Measurements from ENCODE around the gene HTR2B.
"Not testable (repeated sequence)": the region's sequence is repeated elsewhere in the genome, so short reads cannot be mapped to it uniquely, and the experiment has no call there.

Gene HTR2B

DNA sequence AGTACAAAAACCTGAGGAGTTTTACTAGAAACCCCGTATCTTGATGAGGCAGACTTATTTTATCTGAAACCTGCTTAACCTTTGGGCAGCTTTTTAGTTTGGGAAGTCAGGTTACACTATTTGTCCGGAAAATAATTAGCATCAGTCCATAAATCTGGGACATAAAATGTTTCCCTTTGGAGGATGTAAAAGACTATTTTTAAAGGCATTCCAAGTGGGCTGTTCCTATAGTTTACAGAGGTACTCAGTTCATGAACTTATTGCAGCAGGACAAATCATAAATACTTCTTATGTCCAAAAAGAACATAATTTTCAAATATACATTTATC lies 6.3 kb downstream of the HTR2B start:
- Histone ChIP-seq H3K27ac (ENCODE audit: low read length) (no peak overlapping the region), H3K27me3 (ENCODE audit: control insufficient read depth, insufficient read depth, low read length) (no peaks in the 10 kb centered on the region), H3K4me1 (ENCODE audit: control insufficient read depth, insufficient read depth, low read length) (peaks cover 3% of the 10 kb centered on the region; the same call in 1 of the 2 replicates), H3K36me3 (ENCODE audit: control insufficient read depth, insufficient read depth, low read length) (no peaks in the 10 kb centered on the region), H3K9me3 (ENCODE audit: control insufficient read depth, insufficient read depth, low read length) (no peaks in the 10 kb centered on the region), H3K4me3 (ENCODE audit: low read length) (no peak overlapping the region)
- DNase-seq (ENCODE audit: low read depth, low spot score), result no peak
- WGBS (ENCODE audit: insufficient coverage, insufficient read length), result no CpG with 5 or more reads among the region's 2 CpGs

DNA sequence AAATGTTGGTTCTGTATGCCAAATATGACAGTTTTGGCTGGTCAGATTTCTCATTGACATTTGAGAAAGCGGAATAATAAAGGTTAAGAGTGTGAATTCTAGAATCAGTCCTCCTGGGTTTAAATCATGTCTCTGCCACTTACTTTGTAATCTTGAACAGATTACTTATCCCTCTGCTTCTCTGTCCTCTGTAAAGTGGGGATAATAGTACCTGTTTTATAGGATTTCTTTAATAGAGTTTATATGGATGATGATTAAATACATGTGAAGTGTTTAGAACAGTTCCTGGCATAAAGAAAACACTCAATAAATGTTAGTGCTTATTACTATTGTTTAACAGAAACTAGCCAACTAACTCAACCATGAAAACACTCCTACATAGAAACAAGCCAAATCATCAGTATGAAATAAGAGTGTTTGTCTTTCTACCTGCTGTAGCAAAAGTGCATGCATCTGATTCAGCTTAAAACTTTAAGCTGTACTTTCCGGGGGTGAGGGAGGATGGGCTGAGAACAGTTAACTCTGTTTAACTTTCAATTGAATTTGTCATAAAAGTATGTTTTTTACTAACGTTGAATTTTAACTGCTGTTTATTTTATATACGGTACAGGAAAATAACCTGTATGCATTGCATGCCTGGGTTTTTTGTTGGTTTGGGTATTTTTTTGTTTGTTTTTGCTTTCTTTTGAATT lies 6.8 kb downstream of the HTR2B start:
- no CpG with 5 or more reads among the region's 4 CpGs for WGBS (ENCODE audit: insufficient coverage, insufficient read length)
- no peak overlapping the region for H3K27ac ChIP-seq (ENCODE audit: low read length)
- H3K9me3 ChIP-seq (ENCODE audit: control insufficient read depth, insufficient read depth, low read length), result no peaks in the 10 kb centered on the region
- no peaks in the 10 kb centered on the region for H3K4me1 ChIP-seq (ENCODE audit: control insufficient read depth, insufficient read depth, low read length)
- DNase-seq (ENCODE audit: low read depth, low spot score), result no peak
- no peaks in the 10 kb centered on the region for H3K27me3 ChIP-seq (ENCODE audit: control insufficient read depth, insufficient read depth, low read length)
- no peak overlapping the region for H3K4me3 ChIP-seq (ENCODE audit: low read length)
- H3K36me3 ChIP-seq (ENCODE audit: control insufficient read depth, insufficient read depth, low read length), result no peaks in the 10 kb centered on the region

DNA sequence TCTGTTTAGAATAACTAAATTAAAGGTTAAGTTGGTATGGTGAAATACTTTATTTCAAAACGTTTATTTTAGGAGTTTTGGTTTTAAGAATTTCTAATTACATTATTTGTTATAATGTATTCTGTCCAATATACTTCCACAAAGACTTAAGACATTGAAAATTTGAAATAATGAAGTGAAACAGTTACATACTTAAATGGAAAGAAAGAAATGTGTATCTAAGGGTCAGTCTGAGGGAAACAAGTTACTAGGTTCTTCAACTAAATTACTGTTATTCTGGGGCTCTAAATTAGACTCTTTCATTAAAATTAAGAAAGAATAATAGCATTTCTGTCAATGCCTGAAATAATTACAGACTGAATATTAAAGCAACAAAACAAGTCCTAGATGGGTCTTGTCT lies 7.7 kb downstream of the HTR2B start:
- WGBS (ENCODE audit: insufficient coverage, insufficient read length), result 100% methylated on average over 1 of the region's 1 CpG
- Histone ChIP-seq H3K27me3 (ENCODE audit: control insufficient read depth, insufficient read depth, low read length) (no peaks in the 10 kb centered on the region), H3K4me1 (ENCODE audit: control insufficient read depth, insufficient read depth, low read length) (no peaks in the 10 kb centered on the region), H3K4me3 (ENCODE audit: low read length) (no peak overlapping the region), H3K9me3 (ENCODE audit: control insufficient read depth, insufficient read depth, low read length) (no peaks in the 10 kb centered on the region), H3K36me3 (ENCODE audit: control insufficient read depth, insufficient read depth, low read length) (no peaks in the 10 kb centered on the region), H3K27ac (ENCODE audit: low read length) (no peak overlapping the region)
- DNase-seq (ENCODE audit: low read depth, low spot score), result no peak

DNA sequence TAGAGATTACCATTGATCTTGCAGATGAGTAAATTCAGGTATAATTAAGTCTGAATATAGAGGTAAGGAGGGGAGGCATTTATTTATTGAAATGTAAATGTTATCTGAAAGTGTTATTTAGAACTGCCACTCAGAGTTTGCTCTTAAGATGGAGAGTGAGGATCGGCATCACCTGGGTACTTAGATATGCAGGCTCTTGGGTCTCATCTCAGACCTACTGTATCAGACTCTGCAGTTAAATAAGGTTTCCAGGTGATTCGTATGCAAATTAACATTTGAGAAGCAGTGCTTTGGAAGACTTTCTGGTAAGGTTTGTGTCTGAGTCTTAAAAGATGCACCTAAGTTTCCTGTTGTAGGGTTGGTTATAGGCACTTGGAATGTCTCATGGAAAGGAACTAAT lies 9.2 kb downstream of the HTR2B start:
- H3K9me3 ChIP-seq (ENCODE audit: control insufficient read depth, insufficient read depth, low read length), result no peaks in the 10 kb centered on the region
- no peaks in the 10 kb centered on the region for H3K4me1 ChIP-seq (ENCODE audit: control insufficient read depth, insufficient read depth, low read length)
- WGBS (ENCODE audit: insufficient coverage, insufficient read length), result no CpG with 5 or more reads among the region's 2 CpGs
- no peaks in the 10 kb centered on the region for H3K27me3 ChIP-seq (ENCODE audit: control insufficient read depth, insufficient read depth, low read length)
- H3K27ac ChIP-seq (ENCODE audit: low read length), result no peak overlapping the region
- no peak overlapping the region for H3K4me3 ChIP-seq (ENCODE audit: low read length)
- H3K36me3 ChIP-seq (ENCODE audit: control insufficient read depth, insufficient read depth, low read length), result no peaks in the 10 kb centered on the region
- no peak for DNase-seq (ENCODE audit: low read depth, low spot score)

DNA sequence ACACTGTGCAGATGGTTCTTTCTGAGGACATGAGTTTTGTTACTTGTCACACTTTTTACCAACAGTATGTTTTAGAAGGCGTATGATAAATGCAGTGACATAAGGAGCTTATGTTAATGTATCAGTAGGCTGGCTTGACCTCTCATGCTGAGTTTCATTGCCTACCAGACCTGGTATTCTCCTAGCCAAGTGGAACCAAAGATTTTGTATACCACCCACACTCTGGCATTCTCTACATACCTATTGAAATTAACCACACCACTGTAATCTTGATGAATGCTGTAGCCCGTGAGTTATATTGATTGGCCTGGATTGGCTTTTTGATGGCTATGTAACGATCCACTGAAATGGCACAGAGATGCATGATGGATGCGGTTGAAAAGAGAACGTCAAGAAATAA lies 11.4 kb downstream of the HTR2B start:
- no CpG with 5 or more reads among the region's 5 CpGs for WGBS (ENCODE audit: insufficient coverage, insufficient read length)
- no peak overlapping the region for H3K4me3 ChIP-seq (ENCODE audit: low read length)
- no peaks in the 10 kb centered on the region for H3K27me3 ChIP-seq (ENCODE audit: control insufficient read depth, insufficient read depth, low read length)
- H3K9me3 ChIP-seq (ENCODE audit: control insufficient read depth, insufficient read depth, low read length), result no peaks in the 10 kb centered on the region
- no peaks in the 10 kb centered on the region for H3K4me1 ChIP-seq (ENCODE audit: control insufficient read depth, insufficient read depth, low read length)
- no peak for DNase-seq (ENCODE audit: low read depth, low spot score)
- no peak overlapping the region for H3K27ac ChIP-seq (ENCODE audit: low read length)
- H3K36me3 ChIP-seq (ENCODE audit: control insufficient read depth, insufficient read depth, low read length), result no peaks in the 10 kb centered on the region

DNA sequence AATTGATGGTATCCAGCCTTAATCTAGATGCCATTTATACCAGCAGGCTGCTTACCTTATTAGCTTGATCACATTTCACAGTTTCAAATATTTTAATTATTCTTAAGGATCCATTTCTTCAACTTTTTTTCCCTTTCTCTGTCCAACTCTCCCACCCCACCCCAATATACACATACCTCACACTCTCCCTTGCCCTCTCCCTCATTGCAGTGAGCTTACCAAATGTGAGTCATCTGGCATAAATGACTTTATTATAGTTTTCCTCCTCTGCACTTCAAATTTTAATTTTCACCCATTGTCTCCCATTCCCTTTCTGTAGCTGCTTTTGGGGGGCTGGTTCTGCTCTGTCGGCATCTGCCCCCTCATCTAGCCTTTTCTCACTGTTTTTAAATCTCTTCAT lies 12.9 kb downstream of the HTR2B start:
- no peaks in the 10 kb centered on the region for H3K4me1 ChIP-seq (ENCODE audit: control insufficient read depth, insufficient read depth, low read length)
- DNase-seq (ENCODE audit: low read depth, low spot score), result no peak
- no peaks in the 10 kb centered on the region for H3K36me3 ChIP-seq (ENCODE audit: control insufficient read depth, insufficient read depth, low read length)
- no peak overlapping the region for H3K4me3 ChIP-seq (ENCODE audit: low read length)
- H3K9me3 ChIP-seq (ENCODE audit: control insufficient read depth, insufficient read depth, low read length), result no peaks in the 10 kb centered on the region
- no peak overlapping the region for H3K27ac ChIP-seq (ENCODE audit: low read length)
- no CpG with 5 or more reads among the region's 1 CpG for WGBS (ENCODE audit: insufficient coverage, insufficient read length)
- H3K27me3 ChIP-seq (ENCODE audit: control insufficient read depth, insufficient read depth, low read length), result no peaks in the 10 kb centered on the region

DNA sequence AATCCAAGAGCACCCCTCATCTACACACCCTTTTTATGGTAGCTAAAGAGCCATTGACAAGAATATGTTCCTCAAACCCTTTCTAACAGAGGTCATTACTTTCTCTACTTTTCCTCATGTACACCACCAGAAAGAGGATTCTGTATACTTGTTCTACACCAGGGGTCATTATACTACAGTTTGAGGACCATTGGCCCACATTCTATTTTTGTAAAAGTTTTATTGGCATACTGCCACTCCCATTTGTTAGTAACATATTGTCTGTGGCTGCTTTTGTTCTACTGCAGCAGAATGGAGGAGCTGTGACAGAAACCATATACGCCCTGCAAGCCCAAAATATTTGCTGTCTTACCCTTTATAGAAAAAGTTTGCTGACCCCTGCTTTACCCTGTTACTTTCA lies 14.3 kb downstream of the HTR2B start:
- no peak for DNase-seq (ENCODE audit: low read depth, low spot score)
- no CpG with 5 or more reads among the region's 1 CpG for WGBS (ENCODE audit: insufficient coverage, insufficient read length)
- H3K36me3 ChIP-seq (ENCODE audit: control insufficient read depth, insufficient read depth, low read length), result no peaks in the 10 kb centered on the region

DNA sequence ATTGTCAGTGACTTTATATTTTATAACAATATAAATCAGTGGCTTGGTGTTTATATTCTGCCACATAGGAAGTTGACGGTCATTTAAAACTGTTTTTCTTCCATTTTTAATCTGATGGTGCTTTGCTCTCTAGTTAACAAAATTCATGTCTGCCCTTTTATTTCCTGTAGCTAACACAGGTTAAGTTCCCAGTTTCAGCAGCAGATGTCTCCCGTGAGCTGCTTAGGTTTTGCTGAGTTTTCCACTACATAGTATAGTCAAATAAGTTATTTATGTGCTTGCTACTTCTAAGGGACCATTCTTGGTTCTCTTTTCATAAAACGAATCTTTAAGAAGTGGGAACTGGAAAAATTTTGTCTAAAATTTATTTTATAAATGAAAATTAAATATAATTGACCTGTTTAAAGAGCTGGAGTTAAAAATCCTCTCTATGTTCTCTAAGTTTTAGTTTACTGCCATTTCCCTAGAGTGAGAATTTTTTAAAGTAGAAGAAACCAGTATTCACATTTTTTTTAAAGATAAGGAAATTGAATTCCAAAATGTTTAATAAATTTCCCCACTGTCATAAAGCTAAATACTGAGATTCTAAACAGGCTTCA lies 20.6 kb downstream of the HTR2B start:
- Histone ChIP-seq H3K36me3 (ENCODE audit: control insufficient read depth, insufficient read depth, low read length) (peaks cover 3% of the 10 kb centered on the region; the same call in 1 of the 2 replicates), H3K27ac (ENCODE audit: low read length) (no peak overlapping the region)
- WGBS (ENCODE audit: insufficient coverage, insufficient read length), result no CpG with 5 or more reads among the region's 3 CpGs

More for the DNA sequence above, 14.3 kb downstream of the HTR2B start:
- H3K9me3 ChIP-seq (ENCODE audit: control insufficient read depth, insufficient read depth, low read length), result no peaks in the 10 kb centered on the region
- no peak overlapping the region for H3K27ac ChIP-seq (ENCODE audit: low read length)
- H3K4me1 ChIP-seq (ENCODE audit: control insufficient read depth, insufficient read depth, low read length), result no peaks in the 10 kb centered on the region
- no peak overlapping the region for H3K4me3 ChIP-seq (ENCODE audit: low read length)
- no peaks in the 10 kb centered on the region for H3K27me3 ChIP-seq (ENCODE audit: control insufficient read depth, insufficient read depth, low read length)

DNA sequence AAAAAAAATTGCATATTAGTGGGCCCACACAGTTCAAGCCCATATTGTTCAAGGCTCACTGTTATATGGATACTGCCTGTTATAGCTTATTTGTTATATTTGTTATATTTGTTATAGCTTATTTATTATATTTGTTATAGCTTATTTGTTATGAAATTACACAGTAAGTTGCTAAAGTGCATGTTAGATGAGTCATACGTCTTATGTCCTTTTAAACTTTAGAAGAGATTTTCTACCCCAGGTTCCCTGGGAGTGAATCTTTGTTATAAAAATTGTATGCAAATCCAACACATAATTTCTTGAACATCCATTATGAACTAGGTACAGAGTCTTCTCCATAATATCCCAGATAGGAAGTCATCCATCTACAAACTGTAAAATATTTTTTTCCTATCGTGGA lies 22.1 kb downstream of the HTR2B start:
- Histone ChIP-seq H3K4me3 (ENCODE audit: low read length) (no peak overlapping the region), H3K9me3 (ENCODE audit: control insufficient read depth, insufficient read depth, low read length) (peaks cover 3% of the 10 kb centered on the region), H3K27me3 (ENCODE audit: control insufficient read depth, insufficient read depth, low read length) (no peaks in the 10 kb centered on the region), H3K4me1 (ENCODE audit: control insufficient read depth, insufficient read depth, low read length) (no peaks in the 10 kb centered on the region), H3K36me3 (ENCODE audit: control insufficient read depth, insufficient read depth, low read length) (peaks cover 3% of the 10 kb centered on the region; the same call in 1 of the 2 replicates), H3K27ac (ENCODE audit: low read length) (no peak overlapping the region)
- no peak for DNase-seq (ENCODE audit: low read depth, low spot score)
- WGBS (ENCODE audit: insufficient coverage, insufficient read length), result no CpG with 5 or more reads among the region's 2 CpGs

More for the DNA sequence above, 20.6 kb downstream of the HTR2B start:
- Histone ChIP-seq H3K4me3 (ENCODE audit: low read length) (no peak overlapping the region), H3K9me3 (ENCODE audit: control insufficient read depth, insufficient read depth, low read length) (peaks cover 3% of the 10 kb centered on the region), H3K4me1 (ENCODE audit: control insufficient read depth, insufficient read depth, low read length) (no peaks in the 10 kb centered on the region), H3K27me3 (ENCODE audit: control insufficient read depth, insufficient read depth, low read length) (no peaks in the 10 kb centered on the region)
- no peak for DNase-seq (ENCODE audit: low read depth, low spot score)

DNA sequence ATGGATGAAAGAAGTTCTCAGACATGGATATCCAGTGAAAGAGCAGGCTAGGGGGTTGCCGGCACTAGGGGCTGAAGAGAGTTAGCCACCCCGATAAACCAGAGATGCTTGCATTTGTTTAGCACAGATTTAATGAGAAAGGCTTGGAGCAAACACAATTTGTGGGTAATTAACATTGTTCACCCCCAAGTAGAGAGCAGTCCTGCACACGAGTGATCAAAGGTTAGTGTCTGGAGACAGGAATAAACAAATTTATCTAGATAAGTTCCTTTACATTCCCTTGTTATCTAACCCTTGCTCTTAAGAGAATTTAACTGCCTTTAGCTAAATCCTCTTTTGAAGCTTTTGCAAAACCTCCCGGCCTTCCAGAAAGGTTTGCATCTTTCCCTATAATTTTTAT lies 23.9 kb downstream of the HTR2B start:
- peaks cover 3% of the 10 kb centered on the region; the same call in 1 of the 2 replicates for H3K36me3 ChIP-seq (ENCODE audit: control insufficient read depth, insufficient read depth, low read length)
- no CpG with 5 or more reads among the region's 4 CpGs for WGBS (ENCODE audit: insufficient coverage, insufficient read length)

DNA sequence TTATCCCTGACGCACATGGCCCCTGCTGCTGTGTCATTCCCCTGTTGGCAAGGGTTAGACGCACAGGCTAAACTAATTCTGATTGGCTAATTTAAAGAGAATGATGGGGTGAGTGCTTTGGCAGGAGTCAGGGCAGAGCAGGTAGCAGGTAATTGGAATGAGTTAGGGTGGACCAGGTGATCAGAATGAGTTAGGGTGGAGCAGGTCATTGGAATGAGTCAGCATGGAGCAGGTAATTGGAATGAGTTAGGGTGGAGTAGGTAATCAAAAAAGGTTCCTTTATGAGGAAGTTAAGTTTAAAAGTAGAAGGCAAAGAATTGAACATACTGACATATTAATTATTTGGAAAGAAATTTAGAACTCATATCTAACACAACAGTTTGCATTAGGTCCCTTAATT lies 24.5 kb downstream of the HTR2B start:
- DNase-seq (ENCODE audit: low read depth, low spot score); H3K4me3 ChIP-seq (ENCODE audit: low read length); H3K4me1 ChIP-seq (ENCODE audit: control insufficient read depth, insufficient read depth, low read length); H3K36me3 ChIP-seq (ENCODE audit: control insufficient read depth, insufficient read depth, low read length); H3K27ac ChIP-seq (ENCODE audit: low read length); H3K9me3 ChIP-seq (ENCODE audit: control insufficient read depth, insufficient read depth, low read length); H3K27me3 ChIP-seq (ENCODE audit: control insufficient read depth, insufficient read depth, low read length): not testable (repeated sequence)
- no CpG with 5 or more reads among the region's 2 CpGs for WGBS (ENCODE audit: insufficient coverage, insufficient read length)

More for the DNA sequence above, 23.9 kb downstream of the HTR2B start:
- H3K27ac ChIP-seq (ENCODE audit: low read length), result no peak overlapping the region
- H3K4me1 ChIP-seq (ENCODE audit: control insufficient read depth, insufficient read depth, low read length), result no peaks in the 10 kb centered on the region
- H3K27me3 ChIP-seq (ENCODE audit: control insufficient read depth, insufficient read depth, low read length), result no peaks in the 10 kb centered on the region
- no peak overlapping the region for H3K4me3 ChIP-seq (ENCODE audit: low read length)
- peaks cover 3% of the 10 kb centered on the region for H3K9me3 ChIP-seq (ENCODE audit: control insufficient read depth, insufficient read depth, low read length)
- no peak for DNase-seq (ENCODE audit: low read depth, low spot score)
